Trophoblast cell (in vitro differentiated cells and primary cell): ENCODE results near the gene MAST4.

Experiments
- DNase-seq, 2 donors: peaks; one replicate each; pipeline ENCODE4 v3.0.0-alpha.2; 2016
- H2AFZ ChIP-seq: 2 replicates; pipeline ENCODE4 v1.6.1; 2013; ENCODE audit warnings: low read length, moderate library complexity, mild to moderate bottlenecking; ENCODE audit not compliant: insufficient read depth, poor library complexity
- H2AK5ac ChIP-seq: 2 replicates; pipeline ENCODE4 v1.6.1; 2013; ENCODE audit warnings: mild to moderate bottlenecking, low read length
- H2BK120ac ChIP-seq: 2 replicates; pipeline ENCODE4 v1.6.1; 2013; ENCODE audit warnings: low read length, mild to moderate bottlenecking, moderate library complexity; ENCODE audit not compliant: insufficient read depth, poor library complexity
- H2BK12ac ChIP-seq: 2 replicates; pipeline ENCODE4 v1.6.1; 2013; ENCODE audit warnings: mild to moderate bottlenecking, low read length, moderate library complexity
- H2BK5ac ChIP-seq: 2 replicates; pipeline ENCODE4 v1.6.1; 2013; ENCODE audit warnings: low read length, low read depth, moderate library complexity, mild to moderate bottlenecking; ENCODE audit not compliant: poor library complexity
- H3K14ac ChIP-seq: 2 replicates; pipeline ENCODE4 v1.6.1; 2013; ENCODE audit warnings: mild to moderate bottlenecking, low read length
- H3K18ac ChIP-seq: 2 replicates; pipeline ENCODE4 v1.6.1; 2013; ENCODE audit warnings: mild to moderate bottlenecking, low read length
- H3K23ac ChIP-seq: 2 replicates; pipeline ENCODE4 v1.6.1; 2013; ENCODE audit warnings: low read length
- H3K27ac ChIP-seq: 2 replicates; pipeline ENCODE4 v1.5.1; 2013; ENCODE audit warnings: low read depth, mild to moderate bottlenecking, inconsistent platforms, low read length, moderate library complexity
- H3K27me3 ChIP-seq: 2 replicates; pipeline ENCODE4 v1.6.1; 2013; ENCODE audit warnings: inconsistent platforms, mild to moderate bottlenecking, low read length, moderate library complexity; ENCODE audit not compliant: insufficient read depth
- H3K36me3 ChIP-seq, 2 experiments: 1 replicate in 1 of 2; 2 replicates in 1 of 2; pipeline ENCODE4 v1.6.1; 2013; ENCODE audit warnings: low read length in 2 of 2, mild to moderate bottlenecking in 2 of 2, moderate library complexity in 1 of 2; ENCODE audit not compliant: insufficient read depth in 2 of 2, control insufficient read depth in 1 of 2
- H3K4ac ChIP-seq: 2 replicates; pipeline ENCODE4 v1.6.1; 2013; ENCODE audit warnings: low read depth, mild to moderate bottlenecking, low read length, moderate library complexity
- H3K4me1 ChIP-seq, 2 experiments: 1 replicate in 1 of 2; 2 replicates in 1 of 2; pipeline ENCODE4 v1.6.1; 2013; ENCODE audit warnings: low read length in 2 of 2, mild to moderate bottlenecking in 2 of 2, moderate library complexity in 1 of 2; ENCODE audit not compliant: insufficient read depth in 2 of 2, control insufficient read depth in 1 of 2
- H3K4me2 ChIP-seq: 2 replicates; pipeline ENCODE4 v1.6.1; 2013; ENCODE audit warnings: inconsistent platforms, mild to moderate bottlenecking, low read length, moderate library complexity
- H3K4me3 ChIP-seq: 2 replicates; pipeline ENCODE4 v1.5.1; 2013; ENCODE audit warnings: mild to moderate bottlenecking, low read depth, low read length, inconsistent platforms
- H3K79me1 ChIP-seq: one replicate; pipeline ENCODE4 v1.6.1; 2013; ENCODE audit warnings: low read length
- H3K79me2 ChIP-seq: 2 replicates; pipeline ENCODE4 v1.6.1; 2013; ENCODE audit warnings: low read length, mild to moderate bottlenecking; ENCODE audit not compliant: control insufficient read depth, insufficient read depth, poor library complexity
- H3K9ac ChIP-seq: 2 replicates; pipeline ENCODE4 v1.6.1; 2013; ENCODE audit warnings: mild to moderate bottlenecking, low read length
- H3K9me3 ChIP-seq: 2 replicates; pipeline ENCODE4 v1.6.1; 2013; ENCODE audit warnings: low read depth, mild to moderate bottlenecking, control low read depth, inconsistent platforms, low read length; ENCODE audit not compliant: insufficient read depth
- H4K12ac ChIP-seq: 2 replicates; pipeline ENCODE4 v1.6.1; 2013; ENCODE audit warnings: low read depth, mild to moderate bottlenecking, low read length, moderate library complexity
- H4K8ac ChIP-seq: 2 replicates; pipeline ENCODE4 v1.6.1; 2013; ENCODE audit warnings: low read depth, mild to moderate bottlenecking, low read length, moderate library complexity
- H4K91ac ChIP-seq: one replicate; pipeline ENCODE4 v1.6.1; 2013; ENCODE audit warnings: low read depth, mild to moderate bottlenecking, low read length, moderate library complexity
- WGBS: extraction: QIAGEN DNeasy Blood & Tissue Kit; methylation state at CpG from one replicate; pipeline ENCODE4 v1.1.7; 2013; ENCODE audit warnings: missing lambda C conversion rate; ENCODE audit not compliant: insufficient read length, insufficient coverage; ENCODE audit errors: extremely low coverage; 5-methylcytosine and 5-hydroxymethylcytosine counted together

Gene MAST4

DNA sequence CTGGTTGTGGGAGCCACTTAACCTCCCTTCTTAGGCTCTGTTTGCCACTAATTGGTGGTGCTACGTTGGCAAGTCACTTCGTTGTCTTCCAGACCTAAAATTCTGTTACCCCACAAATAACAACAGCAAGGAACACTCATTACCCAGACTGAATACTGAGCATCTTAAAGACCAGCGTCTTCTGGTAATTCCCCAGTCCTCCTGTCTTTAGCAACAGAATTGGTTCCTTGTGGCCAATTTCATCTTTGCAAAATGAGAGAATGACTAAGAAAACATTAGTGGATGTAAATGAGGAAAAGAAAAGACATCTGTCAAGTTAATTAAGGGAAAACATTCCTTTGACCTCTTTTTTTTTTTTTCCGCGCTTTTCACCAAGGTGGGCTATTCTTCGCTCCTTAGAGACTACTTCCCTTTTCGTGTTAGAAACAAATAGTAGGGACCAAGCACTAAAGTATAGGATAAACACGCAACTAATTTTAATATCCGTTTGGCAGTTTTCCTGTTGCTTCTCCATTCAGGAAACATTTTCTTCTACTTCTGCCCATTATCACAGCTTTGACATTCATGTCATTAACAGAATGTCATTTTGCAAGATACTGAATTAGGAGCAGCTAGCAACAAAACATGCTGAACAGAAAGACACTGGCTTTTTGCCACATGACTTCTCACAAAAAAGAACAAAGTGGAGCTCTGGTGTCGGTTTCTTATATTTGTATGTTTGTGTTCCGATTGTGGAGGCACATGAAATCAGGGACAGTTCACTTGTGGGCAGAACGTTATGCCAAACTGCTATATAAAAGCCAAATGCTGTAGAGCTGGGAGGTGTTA, 446.2 kb downstream of the MAST4 start:
- Histone ChIP-seq H3K27me3 (no peaks in the 10 kb centered on the region), H3K4ac (no peak overlapping the region), H2BK12ac (no peak overlapping the region), H4K8ac (no peak overlapping the region), H4K12ac (no peak overlapping the region), H3K14ac (no peak overlapping the region), H3K4me1 (peaks cover 3% of the 10 kb centered on the region in 2 experiments), H3K9ac (no peak overlapping the region), H2BK120ac (no peak overlapping the region), H3K79me1 (peaks cover 3% of the 10 kb centered on the region), H3K4me2 (no peak overlapping the region), H2BK5ac (no peak overlapping the region), H3K4me3 (no peak overlapping the region), H2AK5ac (no peak overlapping the region), H3K23ac (no peak overlapping the region), H4K91ac (no peak overlapping the region), H3K9me3 (no peaks in the 10 kb centered on the region), H2AFZ (no peak overlapping the region), H3K27ac (no peak overlapping the region), H3K18ac (no peak overlapping the region), H3K79me2 (no peaks in the 10 kb centered on the region), H3K36me3 (no peaks in the 10 kb centered on the region)
- no CpG with 5 or more reads among the region's 12 CpGs for WGBS
- DNase-seq = no peak

DNA sequence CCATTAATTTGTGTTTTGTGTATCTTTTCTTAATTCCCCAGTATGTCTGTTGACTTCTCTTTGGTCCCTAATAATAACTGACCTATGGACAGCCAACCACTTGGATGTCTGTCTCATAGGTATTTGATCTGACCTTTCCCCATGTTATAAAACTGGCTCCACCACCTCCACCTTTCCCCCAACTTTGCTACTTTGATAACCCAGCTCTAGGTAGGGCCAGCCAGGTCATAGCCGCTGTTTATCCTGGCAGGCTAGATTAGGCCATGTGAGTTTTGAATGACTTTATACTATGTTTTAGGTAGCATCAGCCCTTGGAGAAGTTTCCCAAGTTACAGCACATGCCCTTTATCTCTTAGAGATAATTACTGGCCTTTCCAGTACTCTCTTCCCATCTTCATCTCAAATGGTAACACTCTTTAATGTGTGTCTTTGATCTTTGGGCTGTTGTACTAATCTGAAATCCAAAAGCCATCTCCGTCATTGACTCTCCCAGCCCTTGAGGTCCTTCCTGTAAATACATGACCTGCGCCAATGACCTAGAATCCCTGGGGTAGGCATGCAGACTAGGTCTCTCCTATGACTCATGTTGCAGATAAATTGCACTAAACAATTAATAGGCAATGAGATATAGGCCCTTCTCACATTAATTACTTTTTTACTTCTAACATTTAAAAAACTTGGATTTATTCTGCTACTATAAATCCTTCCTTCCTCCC, 447.8 kb downstream of the MAST4 start:
- H4K91ac ChIP-seq = no peak overlapping the region
- H3K79me1 ChIP-seq = peaks cover 3% of the 10 kb centered on the region
- H3K27ac ChIP-seq = no peak overlapping the region
- no peak overlapping the region for H2AK5ac ChIP-seq
- H2AFZ ChIP-seq = no peak overlapping the region
- no peaks in the 10 kb centered on the region for H3K36me3 ChIP-seq
- H3K27me3 ChIP-seq = no peaks in the 10 kb centered on the region
- DNase-seq = no peak
- H3K4ac ChIP-seq = no peak overlapping the region
- H3K14ac ChIP-seq = no peak overlapping the region
- H3K4me2 ChIP-seq = no peak overlapping the region
- H2BK5ac ChIP-seq = no peak overlapping the region
- H4K8ac ChIP-seq = no peak overlapping the region
- H4K12ac ChIP-seq = no peak overlapping the region
- no peak overlapping the region for H2BK120ac ChIP-seq
- no peak overlapping the region for H3K4me3 ChIP-seq
- H3K4me1 ChIP-seq = peaks cover 3% of the 10 kb centered on the region in 2 experiments
- H3K18ac ChIP-seq = no peak overlapping the region
- no peaks in the 10 kb centered on the region for H3K9me3 ChIP-seq
- H2BK12ac ChIP-seq = no peak overlapping the region
- H3K23ac ChIP-seq = no peak overlapping the region
- H3K79me2 ChIP-seq = no peaks in the 10 kb centered on the region
- WGBS = no CpG with 5 or more reads among the region's 3 CpGs
- no peak overlapping the region for H3K9ac ChIP-seq

DNA sequence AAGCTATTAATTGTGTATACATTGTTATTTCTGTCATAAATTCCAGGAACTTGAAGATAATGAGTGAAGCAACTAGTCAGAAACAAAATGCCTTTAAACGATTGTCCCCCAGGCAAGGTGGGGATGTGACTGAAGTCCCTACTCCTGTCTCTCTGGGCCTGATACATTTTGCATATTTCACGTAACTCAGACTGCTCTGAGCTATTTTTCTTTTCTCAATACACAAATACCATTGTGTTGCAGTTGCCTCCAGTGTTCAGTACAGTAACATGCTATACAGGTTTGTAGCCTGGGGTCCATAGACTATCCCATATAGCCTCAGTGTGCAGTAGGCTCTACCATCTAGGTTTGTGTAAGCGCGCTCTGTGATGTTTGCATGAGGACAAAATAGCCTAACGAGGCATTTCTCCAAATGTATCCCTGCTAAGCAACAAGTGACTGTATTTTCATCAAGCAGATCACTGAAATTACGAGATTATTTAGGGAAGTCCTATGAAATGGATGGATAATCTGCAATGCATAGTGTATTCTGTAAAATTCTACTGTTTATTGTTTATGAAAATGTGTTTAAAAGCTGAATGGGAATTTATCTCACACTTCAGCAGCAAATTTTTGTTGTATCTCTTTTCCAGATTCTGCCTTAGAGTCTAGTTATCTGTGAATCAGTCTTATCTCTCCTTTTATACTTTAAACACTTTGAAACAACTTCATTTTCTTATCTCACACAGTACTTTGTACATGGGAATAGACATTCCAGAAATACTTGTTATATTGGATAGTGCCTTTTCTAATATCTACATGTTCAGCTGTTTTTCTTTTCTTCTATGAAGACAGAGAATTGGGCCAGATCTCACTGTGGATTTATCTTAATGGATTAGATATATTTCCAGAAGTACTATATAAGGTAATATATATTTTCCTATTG, 449.9 kb downstream of the MAST4 start:
- no CpG with 5 or more reads among the region's 6 CpGs for WGBS
- Histone ChIP-seq H3K4me3 (no peak overlapping the region), H3K23ac (no peak overlapping the region), H3K4me2 (no peak overlapping the region), H3K27ac (no peak overlapping the region), H2AK5ac (no peak overlapping the region), H3K79me1 (peaks cover 3% of the 10 kb centered on the region), H3K4ac (no peak overlapping the region), H3K14ac (no peak overlapping the region), H4K91ac (no peak overlapping the region), H3K27me3 (no peaks in the 10 kb centered on the region), H2BK120ac (no peak overlapping the region), H3K9me3 (no peaks in the 10 kb centered on the region), H3K79me2 (no peaks in the 10 kb centered on the region), H4K8ac (no peak overlapping the region), H3K4me1 (peaks cover 3% of the 10 kb centered on the region in 2 experiments), H2BK12ac (no peak overlapping the region), H2AFZ (no peak overlapping the region), H2BK5ac (no peak overlapping the region), H3K36me3 (no peaks in the 10 kb centered on the region), H3K18ac (no peak overlapping the region), H3K9ac (no peak overlapping the region), H4K12ac (no peak overlapping the region)
- peak; percentile 84 to 95 for DNase-seq

DNA sequence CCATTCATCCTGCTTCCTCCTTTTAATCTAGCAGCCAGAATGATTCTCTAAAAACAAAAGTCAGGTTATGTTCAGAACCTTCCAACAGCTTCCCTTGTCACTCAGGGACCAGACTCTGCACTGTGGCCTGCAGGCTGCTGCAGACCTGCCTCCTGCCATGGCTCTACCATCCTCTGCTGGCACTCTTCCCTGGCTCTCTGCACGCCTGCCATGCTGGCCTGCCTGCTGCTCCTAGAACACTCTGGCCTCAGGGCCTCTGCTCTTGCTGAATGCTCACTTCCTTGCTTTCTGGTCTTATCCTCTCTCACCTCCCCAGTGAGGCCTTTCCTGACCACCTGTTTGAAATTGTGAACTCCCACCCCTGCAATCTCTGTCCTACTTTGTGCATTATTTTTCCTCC, 451.0 kb downstream of the MAST4 start:
- Histone ChIP-seq H3K4me3 (no peak overlapping the region), H3K14ac (peak overlapping the region; percentile 4), H2BK5ac (peak overlapping the region; percentile 2), H3K9me3 (no peaks in the 10 kb centered on the region), H3K36me3 (no peaks in the 10 kb centered on the region), H3K4me2 (no peak overlapping the region), H3K27me3 (no peaks in the 10 kb centered on the region), H3K4ac (no peak overlapping the region), H4K91ac (peak overlapping the region; percentile 29), H3K4me1 (peaks cover 3% of the 10 kb centered on the region in 2 experiments), H4K8ac (peak overlapping the region; percentile 25), H2BK120ac (no peak overlapping the region), H3K18ac (peak overlapping the region; percentile 25), H3K9ac (no peak overlapping the region), H2BK12ac (no peak overlapping the region), H3K79me1 (peaks cover 3% of the 10 kb centered on the region), H3K23ac (no peak overlapping the region), H3K79me2 (no peaks in the 10 kb centered on the region), H2AK5ac (no peak overlapping the region), H4K12ac (no peak overlapping the region), H3K27ac (no peak overlapping the region), H2AFZ (no peak overlapping the region)
- no peak for DNase-seq
- no CpG with 5 or more reads among the region's 1 CpG for WGBS
